GM12878 (cell line): ENCODE data around the gene CRIM1. TPM values are rescaled to one million over a fixed set of nuclear protein-coding genes. Genes with fewer than 3 reads are reported as not detected.

ENCODE experiments used
- ATAC-seq: fragments of 200-7000 bp; cut with Tn5 transposase; 3 replicates; pipeline ENCODE4 v1.9.1; 2020; ENCODE audit warnings: mild to moderate bottlenecking, moderate library complexity
- BruUV-seq: library from RNA; stranded (reverse); fragments of 400-500 nt; replicated peaks from 2 replicates; lab custom pipeline; 2021; lab: Mats Ljungman, UMichigan
- CTCF ChIA-PET: fragments of 300-600 bp; sonication (Branson Sonifier 250); formaldehyde crosslinking; extraction: SDS; loops from one replicate; lab custom pipeline; 2021; ENCODE audit warnings: inconsistent platforms; lab: Yijun Ruan, JAX
- POLR2A ChIA-PET: fragments of 350-600 bp; formaldehyde crosslinking; extraction: SDS; loops from one replicate; lab custom pipeline; 2021; ENCODE audit warnings: inconsistent platforms; lab: Charles Lee
- RAD21 ChIA-PET: fragments of 300-600 bp; sonication (Branson Sonifier 250); formaldehyde crosslinking; loops from one replicate; lab custom pipeline; 2023; ENCODE audit warnings: antibody characterized with exemption; ENCODE audit not compliant: unreplicated experiment; lab: Charles Lee
- SMC1A ChIA-PET: fragments of 300-600 bp; sonication (Branson Sonifier 250); formaldehyde crosslinking; loops from one replicate; lab custom pipeline; 2023; ENCODE audit not compliant: unreplicated experiment, uncharacterized antibody; lab: Charles Lee
- DNase-seq: peaks from one replicate; pipeline ENCODE4 v3.0.0-alpha.2; 2011; ENCODE audit warnings: low read depth, low spot score
- FAIRE-seq: peaks from 3 replicates; lab custom pipeline; 2011; peaks lifted over from hg19 to GRCh38; lab: Jason Lieb, UNC
- H2AFZ ChIP-seq: 2 replicates; pipeline ENCODE4 v1.6.0; 2011; ENCODE audit warnings: low read depth, low read length, control low read depth; ENCODE audit not compliant: control insufficient read depth
- H3K27ac ChIP-seq: 2 replicates; pipeline ENCODE4 v1.5.1; 2011; ENCODE audit warnings: control low read depth; ENCODE audit not compliant: control insufficient read depth, insufficient read depth
- H3K27me3 ChIP-seq, 2 experiments: replicated peaks in 1 of 2; 2 replicates each; pipeline versions ENCODE4 v1.6.0 to v1.6.1; 2011; ENCODE audit warnings: low read length in 1 of 2; ENCODE audit not compliant: control insufficient read depth in 2 of 2, insufficient read depth in 2 of 2
- H3K36me3 ChIP-seq, 2 experiments: 2 replicates each; pipeline ENCODE4 v1.5.1; 2011; ENCODE audit warnings: low read length in 1 of 2; ENCODE audit not compliant: control insufficient read depth in 2 of 2, insufficient read depth in 2 of 2
- H3K4me1 ChIP-seq: 2 replicates; pipeline ENCODE4 v1.6.1; 2011; ENCODE audit warnings: mild to moderate bottlenecking, low read length, moderate library complexity, mixed read lengths; ENCODE audit not compliant: control insufficient read depth, insufficient read depth
- H3K4me2 ChIP-seq: 2 replicates; pipeline ENCODE4 v1.6.0; 2011; ENCODE audit warnings: control low read depth; ENCODE audit not compliant: control insufficient read depth, insufficient read depth
- H3K4me3 ChIP-seq: fragments of 200-600 bp; sonication (generic); 2 replicates; pipeline ENCODE4 v1.5.1; 2016
- H3K79me2 ChIP-seq: 2 replicates; pipeline ENCODE4 v1.6.0; 2011; ENCODE audit warnings: low read length; ENCODE audit not compliant: control insufficient read depth, insufficient read depth
- H3K9ac ChIP-seq: 2 replicates; pipeline ENCODE4 v1.8.0; 2011; ENCODE audit warnings: low read length, control low read depth, mixed read lengths; ENCODE audit not compliant: control insufficient read depth, insufficient read depth
- H3K9me3 ChIP-seq: replicated peaks from 3 replicates; pipeline ENCODE4 v1.5.1; 2011; ENCODE audit warnings: mild to moderate bottlenecking, low read length; ENCODE audit not compliant: control insufficient read depth, insufficient read depth
- H4K20me1 ChIP-seq: 2 replicates; pipeline ENCODE4 v1.6.0; 2011; ENCODE audit not compliant: control insufficient read depth, insufficient read depth
- ATF7 ChIP-seq: fragments of 450-650 bp; IDR thresholded peaks from 2 replicates; pipeline ENCODE4 v1.6.1; 2016; ENCODE audit warnings: low read depth, mild to moderate bottlenecking
- CREB1 ChIP-seq: IDR thresholded peaks from 2 replicates; pipeline ENCODE4 v1.6.1; 2012; ENCODE audit warnings: low read depth, mild to moderate bottlenecking, inconsistent platforms
- EP300 ChIP-seq, 2 experiments: fragments of 150-350 bp in 1 of 2; IDR thresholded peaks; 2 replicates each; pipeline ENCODE4 v1.6.1; 2011 to 2012; ENCODE audit warnings: low read depth in 2 of 2, low read length in 2 of 2, borderline replicate concordance in 1 of 2, improper control_type of control experiment in 1 of 2, inconsistent platforms in 1 of 2; ENCODE audit not compliant: control insufficient read depth in 1 of 2
- ETV6 ChIP-seq, 2 experiments: fragments of 450-650 bp in 1 of 2; IDR thresholded peaks in 1 of 2; conservative IDR thresholded peaks in 1 of 2; 2 replicates each; pipeline ENCODE4 v1.6.1; 2014; ENCODE audit warnings: antibody characterized with exemption in 1 of 2, borderline replicate concordance in 1 of 2, low read depth in 1 of 2, mild to moderate bottlenecking in 1 of 2, moderate library complexity in 1 of 2
- IRF3 ChIP-seq: fragments of 450-650 bp; IDR thresholded peaks from 2 replicates; pipeline ENCODE4 v1.6.1; 2014; ENCODE audit warnings: mild to moderate bottlenecking
- NKRF ChIP-seq: fragments of 450-650 bp; conservative IDR thresholded peaks from 2 replicates; pipeline ENCODE4 v1.6.1; 2017; ENCODE audit warnings: mild to moderate bottlenecking, moderate library complexity
- SPI1 ChIP-seq: IDR thresholded peaks from 2 replicates; pipeline ENCODE4 v1.6.1; 2011; ENCODE audit warnings: low read depth, mild to moderate bottlenecking, low read length, moderate library complexity, borderline replicate concordance; ENCODE audit not compliant: insufficient read depth
- SREBF1 ChIP-seq: IDR thresholded peaks from 2 replicates; pipeline ENCODE4 v1.6.1; 2012; ENCODE audit warnings: mild to moderate bottlenecking, low read length
- TAF1 ChIP-seq: IDR thresholded peaks from 2 replicates; pipeline ENCODE4 v1.6.1; 2011; ENCODE audit warnings: mild to moderate bottlenecking, low read depth, low read length, borderline replicate concordance
- TARDBP ChIP-seq: IDR thresholded peaks from 2 replicates; pipeline ENCODE4 v1.6.1; 2016; ENCODE audit warnings: borderline replicate concordance
- WRNIP1 ChIP-seq: IDR thresholded peaks from 2 replicates; pipeline ENCODE4 v1.6.1; 2011; ENCODE audit warnings: low read depth, low read length, improper control_type of control experiment, borderline replicate concordance
- YY1 ChIP-seq: IDR thresholded peaks from 2 replicates; pipeline ENCODE4 v1.6.1; 2011; ENCODE audit warnings: low read depth, mild to moderate bottlenecking, low read length
- WGBS: methylation state at CpG from one replicate; pipeline ENCODE4 v1.1.6; 2016; ENCODE audit warnings: low lambda C conversion rate; ENCODE audit not compliant: insufficient replicate concordance, insufficient coverage; ENCODE audit errors: missing lambda C conversion rate; 5-methylcytosine and 5-hydroxymethylcytosine counted together
- in situ Hi-C: fragments of 300-500 bp; cut with MboI; formaldehyde crosslinking; loops from 9 replicates; pipeline ENCODE4 v1.14.3; 2018; ENCODE audit warnings: mixed read lengths
- intact Hi-C: fragments of 100-400 bp; cut with micrococcal nuclease; formaldehyde crosslinking; loops from one replicate; pipeline ENCODE4 v1.14.2; 2022; ENCODE audit not compliant: unreplicated experiment
- polyA plus RNA-seq, 11 experiments: library from polyadenylated mRNA; depleted of rRNA in 4 of 11; unstranded in 6 of 11; stranded (reverse) in 5 of 11; fragments of >200 nt; fragmentation: Nextera tagmentation in 4 of 11; fragmentation: Illumina TruSeq in 1 of 11; extraction: Ambion mirVana in 4 of 11; extraction: Trizol in 1 of 11; gene quantifications; 1 replicate in 1 of 11; 2 replicates in 10 of 11; pipeline versions ENCODE4 v1.2.1 to v1.2.3, GENCODE V29; 2011 to 2016; ENCODE audit warnings: inconsistent platforms in 2 of 11, missing spikeins in 2 of 11, low read depth in 1 of 11
- total RNA-seq, 4 experiments: library from RNA; depleted of rRNA in 3 of 4; stranded (reverse); fragments of >200 nt in 3 of 4; fragmentation: Illumina TruSeq in 1 of 4; extraction: Trizol in 1 of 4; gene quantifications; 2 replicates each; pipeline versions ENCODE4 v1.2.1 to v1.2.3, GENCODE V29; 2013 to 2021
- TF ChIP-seq, protein P1 (sequence below): IDR thresholded peaks from 2 replicates; pipeline ENCODE4 v1.6.1; 2011; ENCODE audit warnings: low read depth, low read length, improper control_type of control experiment, borderline replicate concordance

The CRIM1 gene
- total and polyA plus RNA-seq, 10 of the 15 experiments (the other 5 are each of a cell fraction or from before 2014, with no cell fraction given): 0.42 to 7.4 (median 3.1) TPM

GRCh38 chr2:36389091-36389564, 33.5 kb downstream of the CRIM1 start:
- Histone ChIP-seq H3K9ac (no peak overlapping the region), H4K20me1 (no peaks in the 10 kb centered on the region), H2AFZ (no peak overlapping the region), H3K79me2 (no peaks in the 10 kb centered on the region), H3K4me2 (no peak overlapping the region), H3K27ac (no peak overlapping the region), H3K9me3 (no peaks in the 10 kb centered on the region), H3K4me1 (no peaks in the 10 kb centered on the region), H3K4me3 (no peak overlapping the region), H3K36me3 (no peaks in the 10 kb centered on the region), H3K27me3 (no peaks in the 10 kb centered on the region)
- POLR2A ChIA-PET: no interaction called here
- FAIRE-seq (no peak), ATAC-seq (no peak), DNase-seq (no peak)
- BruUV-seq: no TSS peak
- SMC1A ChIA-PET: interaction anchor here (0.9 kb wide), 1 partner anchor 37 kb away, joined by 3 read pairs; no protein-coding TSS in a partner anchor
- intact Hi-C loops: no loop called here
- WGBS: 46% methylated on average over 5 of the region's 5 CpGs
- TF ChIP-seq ETV6 (conservative IDR thresholded peaks at IDR 0.05 in 1 of 2, IDR thresholded peaks at IDR 0.05 in 1 of 2; ENCODE audit: borderline replicate concordance in 1 of 2, low read depth in 1 of 2): no peak
- no peak for TF ChIP-seq ATF7
- TF ChIP-seq YY1: no peak
- RAD21 ChIA-PET: no interaction called here
- in situ Hi-C loops: no loop called here
- CTCF ChIA-PET: interaction anchor here (1.0 kb wide), 1 partner anchor 12 kb away, joined by 3 read pairs; no protein-coding TSS in a partner anchor

GRCh38 chr2:36389577-36389976, 34.0 kb downstream of the CRIM1 start:
- Histone ChIP-seq H3K36me3 (no peaks in the 10 kb centered on the region), H4K20me1 (no peaks in the 10 kb centered on the region), H3K4me2 (no peak overlapping the region), H3K27ac (no peak overlapping the region), H3K79me2 (no peaks in the 10 kb centered on the region), H3K9me3 (no peaks in the 10 kb centered on the region), H3K4me1 (no peaks in the 10 kb centered on the region), H2AFZ (no peak overlapping the region), H3K9ac (no peak overlapping the region), H3K4me3 (no peak overlapping the region), H3K27me3 (no peaks in the 10 kb centered on the region)
- 2% methylated on average over 3 of the region's 3 CpGs for WGBS
- BruUV-seq: no TSS peak
- SMC1A ChIA-PET: interaction anchor here (0.9 kb wide), 1 partner anchor 37 kb away, joined by 3 read pairs; no protein-coding TSS in a partner anchor
- no peak for DNase-seq
- intact Hi-C loops (no loop called here), in situ Hi-C loops (no loop called here)
- POLR2A ChIA-PET: no interaction called here
- CTCF ChIA-PET: interaction anchor here (1.0 kb wide), 1 partner anchor 13 kb away, joined by 3 read pairs; no protein-coding TSS in a partner anchor
- RAD21 ChIA-PET: no interaction called here
- ATAC-seq: no peak
- FAIRE-seq: no peak
- no peak for TF ChIP-seq IRF3
- no peak for TF ChIP-seq CREB1
- TF ChIP-seq SREBF1: no peak
- no peak for TF ChIP-seq TARDBP
- TF ChIP-seq TAF1: no peak
- TF ChIP-seq, protein P1, sequence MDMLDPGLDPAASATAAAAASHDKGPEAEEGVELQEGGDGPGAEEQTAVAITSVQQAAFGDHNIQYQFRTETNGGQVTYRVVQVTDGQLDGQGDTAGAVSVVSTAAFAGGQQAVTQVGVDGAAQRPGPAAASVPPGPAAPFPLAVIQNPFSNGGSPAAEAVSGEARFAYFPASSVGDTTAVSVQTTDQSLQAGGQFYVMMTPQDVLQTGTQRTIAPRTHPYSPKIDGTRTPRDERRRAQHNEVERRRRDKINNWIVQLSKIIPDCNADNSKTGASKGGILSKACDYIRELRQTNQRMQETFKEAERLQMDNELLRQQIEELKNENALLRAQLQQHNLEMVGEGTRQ: no peak
- TF ChIP-seq EP300 (IDR thresholded peaks at IDR 0.05; ENCODE audit: borderline replicate concordance in 1 of 2, control insufficient read depth in 1 of 2, low read depth in 2 of 2, low read length in 2 of 2): no peak
- TF ChIP-seq WRNIP1: no peak
- TF ChIP-seq NKRF: no peak
- TF ChIP-seq SPI1: no peak
- TF ChIP-seq ETV6 (conservative IDR thresholded peaks at IDR 0.05 in 1 of 2, IDR thresholded peaks at IDR 0.05 in 1 of 2; ENCODE audit: borderline replicate concordance in 1 of 2, low read depth in 1 of 2): no peak
